OCI-LY3 (cell line): Measurements from ENCODE around the gene VHLL.
"Not testable (repeated sequence)": the region's sequence is repeated elsewhere in the genome, so short reads cannot be mapped to it uniquely, and the experiment has no call there.

Experiments
- H2AFZ ChIP-seq: fragments of 200-600, 300-600 bp; shearing (Covaris generic); 2 replicates; pipeline ENCODE4 v1.6.0; 2014; ENCODE audit warnings: antibody characterized with exemption, low read depth, low read length
- H3K27ac ChIP-seq: fragments of 200-600, 300-600 bp; sonication (generic); 2 replicates; pipeline ENCODE4 v1.5.1; 2014; ENCODE audit warnings: mild to moderate bottlenecking, low read length, moderate library complexity, mixed read lengths
- H3K27me3 ChIP-seq: fragments of 200-600, 300-600 bp; sonication (generic); 2 replicates; pipeline ENCODE4 v1.6.1; 2014; ENCODE audit warnings: low read depth, low read length, mixed read lengths
- H3K36me3 ChIP-seq: fragments of 200-600, 300-600 bp; sonication (generic); replicated peaks from 2 replicates; pipeline ENCODE3; 2014; ENCODE audit warnings: low read depth, low read length, mixed read lengths
- H3K4me1 ChIP-seq: fragments of 300-600, 200-600 bp; sonication (generic); 2 replicates; pipeline ENCODE4 v1.6.1; 2014; ENCODE audit warnings: low read length, mixed read lengths
- H3K4me2 ChIP-seq: fragments of 200-600, 300-600 bp; sonication (generic); 2 replicates; pipeline ENCODE4 v1.6.1; 2014; ENCODE audit warnings: low read length, mixed read lengths
- H3K4me3 ChIP-seq: fragments of 300-600, 200-600 bp; sonication (generic); 2 replicates; pipeline ENCODE4 v1.5.1; 2014; ENCODE audit warnings: antibody characterized with exemption, mild to moderate bottlenecking, low read length, moderate library complexity
- H3K79me2 ChIP-seq: fragments of 300-600, 200-600 bp; shearing (Covaris generic); 2 replicates; pipeline ENCODE4 v1.6.1; 2014; ENCODE audit warnings: mild to moderate bottlenecking, low read length, mixed read lengths
- H3K9ac ChIP-seq: fragments of 300-600, 200-600 bp; shearing (Covaris generic); 2 replicates; pipeline ENCODE4 v1.6.0; 2014; ENCODE audit warnings: mild to moderate bottlenecking, low read length, moderate library complexity
- H3K9me3 ChIP-seq: fragments of 200-600, 300-600 bp; shearing (Covaris generic); 2 replicates; pipeline ENCODE4 v1.6.1; 2014; ENCODE audit warnings: low read length, mixed read lengths; ENCODE audit not compliant: insufficient read depth
- H4K20me1 ChIP-seq: fragments of 200-600, 300-600 bp; sonication (generic); 2 replicates; pipeline ENCODE4 v1.6.1; 2016; ENCODE audit warnings: low read length, mixed read lengths; ENCODE audit not compliant: insufficient read depth
- CTCF ChIP-seq: fragments of 200-600, 300-600 bp; sonication (generic); IDR thresholded peaks from 2 replicates; pipeline ENCODE4 v1.5.1; 2014; ENCODE audit warnings: antibody characterized with exemption, low read length, low read depth
- EZH2phosphoT487 ChIP-seq: fragments of 200-600 bp; shearing (Covaris generic); IDR thresholded peaks from 2 replicates; pipeline ENCODE4 v1.6.1; 2018; ENCODE audit warnings: antibody characterized with exemption, mixed run types, low read depth

Gene VHLL

GRCh38 chr1:156337052-156337887 is 38.2 kb upstream of the VHLL start:
- Histone ChIP-seq H3K4me1 (peaks cover 13% of the 10 kb centered on the region), H3K4me2 (peak overlapping the region; percentile 70), H2AFZ (no peak overlapping the region), H3K27me3 (no peaks in the 10 kb centered on the region), H3K4me3 (peak overlapping the region; percentile 84), H4K20me1 (peaks cover 19% of the 10 kb centered on the region; the same call in 1 of the 2 replicates), H3K36me3 (peaks cover 41% of the 10 kb centered on the region), H3K9ac (peak overlapping the region; percentile 81), H3K27ac (peak overlapping the region; percentile 56), H3K79me2 (peaks cover 59% of the 10 kb centered on the region), H3K9me3 (no peaks in the 10 kb centered on the region)
- TF ChIP-seq EZH2phosphoT487 (no peak), CTCF (no peak)

GRCh38 chr1:156336242-156336641 is 37.1 kb upstream of the VHLL start:
- H3K79me2 ChIP-seq: peaks cover 64% of the 10 kb centered on the region
- peak; percentile 34 for TF ChIP-seq CTCF
- TF ChIP-seq EZH2phosphoT487: no peak
- H3K4me3 ChIP-seq: peak overlapping the region; percentile 84; the same call in 1 of the 2 replicates
- no peaks in the 10 kb centered on the region for H3K9me3 ChIP-seq
- H3K4me1 ChIP-seq: peaks cover 13% of the 10 kb centered on the region
- peaks cover 44% of the 10 kb centered on the region for H3K36me3 ChIP-seq
- no peak overlapping the region for H3K9ac ChIP-seq
- H3K4me2 ChIP-seq: peak overlapping the region; percentile 70
- H3K27ac ChIP-seq: no peak overlapping the region
- H2AFZ ChIP-seq: no peak overlapping the region
- H3K27me3 ChIP-seq: no peaks in the 10 kb centered on the region
- H4K20me1 ChIP-seq: peaks cover 19% of the 10 kb centered on the region; the same call in 1 of the 2 replicates

GRCh38 chr1:156323179-156323578 is 24.1 kb upstream of the VHLL start:
- not testable (repeated sequence) for H3K79me2 ChIP-seq, H3K27ac ChIP-seq, H3K4me2 ChIP-seq, H3K4me1 ChIP-seq, H3K4me3 ChIP-seq, H2AFZ ChIP-seq, H3K27me3 ChIP-seq, H3K9ac ChIP-seq, H4K20me1 ChIP-seq, H3K9me3 ChIP-seq
- peaks cover 51% of the 10 kb centered on the region for H3K36me3 ChIP-seq

GRCh38 chr1:156320560-156320959 is 21.5 kb upstream of the VHLL start:
- no peaks in the 10 kb centered on the region for H3K9me3 ChIP-seq
- peaks cover 71% of the 10 kb centered on the region for H3K36me3 ChIP-seq
- H4K20me1 ChIP-seq: no peaks in the 10 kb centered on the region
- peaks cover 6% of the 10 kb centered on the region; the same call in 1 of the 2 replicates for H3K79me2 ChIP-seq
- no peaks in the 10 kb centered on the region for H3K4me1 ChIP-seq
- H3K9ac ChIP-seq: no peak overlapping the region
- no peak overlapping the region for H3K4me3 ChIP-seq
- H2AFZ ChIP-seq: no peak overlapping the region
- no peak overlapping the region for H3K4me2 ChIP-seq
- H3K27me3 ChIP-seq: no peaks in the 10 kb centered on the region
- H3K27ac ChIP-seq: no peak overlapping the region
- no peak for TF ChIP-seq CTCF
- no peak for TF ChIP-seq EZH2phosphoT487
